Measurements from ENCODE around the gene POLR1D.

Gene POLR1D

GRCh38 chr13:27665333-27665732 lies 43.6 kb downstream of the POLR1D start:
- TF ChIP-seq POLR2A (IDR thresholded peaks at IDR 0.05; ENCODE audit: extremely low read depth, insufficient read length) (no peak), CTCF (IDR thresholded peaks at IDR 0.05; ENCODE audit: low read depth, low read length) (no peak), MAX (IDR thresholded peaks at IDR 0.05; ENCODE audit: low read depth, low read length) (no peak), MYC (IDR thresholded peaks at IDR 0.05; ENCODE audit: low read depth, low read length) (no peak)
- no peak for DNase-seq (ENCODE audit: low read depth)
- H3K4me3 ChIP-seq (ENCODE audit: low read depth, low read length) = no peak overlapping the region

GRCh38 chr13:27665761-27666160 lies 44.1 kb downstream of the POLR1D start:
- H3K4me3 ChIP-seq (ENCODE audit: low read depth, low read length) = no peak overlapping the region
- TF ChIP-seq POLR2A (IDR thresholded peaks at IDR 0.05; ENCODE audit: extremely low read depth, insufficient read length) (no peak), MAX (IDR thresholded peaks at IDR 0.05; ENCODE audit: low read depth, low read length) (no peak), MYC (IDR thresholded peaks at IDR 0.05; ENCODE audit: low read depth, low read length) (no peak), CTCF (IDR thresholded peaks at IDR 0.05; ENCODE audit: low read depth, low read length) (no peak)

GRCh38 chr13:27666951-27667350 lies 45.3 kb downstream of the POLR1D start:
- DNase-seq (ENCODE audit: low read depth) = no peak
- TF ChIP-seq CTCF (IDR thresholded peaks at IDR 0.05; ENCODE audit: low read depth, low read length) = no peak
- no peak for TF ChIP-seq MYC (IDR thresholded peaks at IDR 0.05; ENCODE audit: low read depth, low read length)
- no peak for TF ChIP-seq MAX (IDR thresholded peaks at IDR 0.05; ENCODE audit: low read depth, low read length)
- no peak for TF ChIP-seq POLR2A (IDR thresholded peaks at IDR 0.05; ENCODE audit: extremely low read depth, insufficient read length)
- no peak overlapping the region for H3K4me3 ChIP-seq (ENCODE audit: low read depth, low read length)

More at GRCh38 chr13:27665761-27666160, 44.1 kb downstream of the POLR1D start:
- DNase-seq (ENCODE audit: low read depth) = no peak

- no peak for DNase-seq (ENCODE audit: low read depth)
- no peak for TF ChIP-seq MAX (IDR thresholded peaks at IDR 0.05; ENCODE audit: low read depth, low read length)
- TF ChIP-seq CTCF (IDR thresholded peaks at IDR 0.05; ENCODE audit: low read depth, low read length) = no peak
- TF ChIP-seq POLR2A (IDR thresholded peaks at IDR 0.05; ENCODE audit: extremely low read depth, insufficient read length) = no peak
- no peak for TF ChIP-seq MYC (IDR thresholded peaks at IDR 0.05; ENCODE audit: low read depth, low read length)
- H3K4me3 ChIP-seq (ENCODE audit: low read depth, low read length) = no peak overlapping the region
These were observed 46.3 kb downstream of the POLR1D start for GRCh38 chr13:27667946-27668345.

- no peak overlapping the region for H3K4me3 ChIP-seq (ENCODE audit: low read depth, low read length)
- DNase-seq (ENCODE audit: low read depth) = no peak
- TF ChIP-seq POLR2A (IDR thresholded peaks at IDR 0.05; ENCODE audit: extremely low read depth, insufficient read length) = no peak
These were observed 49.2 kb downstream of the POLR1D start for GRCh38 chr13:27670861-27671260.

- H3K4me3 ChIP-seq (ENCODE audit: low read depth, low read length) = no peak overlapping the region
- no peak for DNase-seq (ENCODE audit: low read depth)
- no peak for TF ChIP-seq CTCF (IDR thresholded peaks at IDR 0.05; ENCODE audit: low read depth, low read length)
These were observed 50.3 kb downstream of the POLR1D start for GRCh38 chr13:27672025-27672424.

Measured in NB4 (cell line).